GM12801 (cell line): ENCODE data around the gene RNF41.

Experiments
- CTCF ChIP-seq: IDR thresholded peaks from one replicate; pipeline ENCODE4 v1.5.1; 2011; ENCODE audit warnings: control low read depth; ENCODE audit not compliant: insufficient read length; ENCODE audit errors: extremely low read depth

The RNF41 gene

DNA sequence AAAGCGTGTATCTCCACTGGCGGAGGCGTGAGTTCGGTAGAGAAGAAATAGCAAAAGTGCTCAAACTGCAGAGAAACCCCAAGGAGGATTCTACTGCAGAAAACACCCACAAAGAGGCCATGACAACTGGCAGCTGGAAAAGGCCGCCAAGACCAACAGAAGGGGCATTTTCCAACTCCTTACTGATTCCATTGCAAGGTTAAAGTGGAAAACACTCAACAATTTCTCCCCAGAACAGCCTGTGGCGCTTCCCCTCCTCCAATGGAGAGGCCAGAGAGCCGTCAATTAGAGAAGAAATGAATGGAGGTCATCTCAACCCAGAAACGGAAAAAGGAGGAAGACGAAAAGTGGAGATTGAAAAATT lies 37.1 kb upstream of the RNF41 start:
- TF ChIP-seq CTCF = no peak

DNA sequence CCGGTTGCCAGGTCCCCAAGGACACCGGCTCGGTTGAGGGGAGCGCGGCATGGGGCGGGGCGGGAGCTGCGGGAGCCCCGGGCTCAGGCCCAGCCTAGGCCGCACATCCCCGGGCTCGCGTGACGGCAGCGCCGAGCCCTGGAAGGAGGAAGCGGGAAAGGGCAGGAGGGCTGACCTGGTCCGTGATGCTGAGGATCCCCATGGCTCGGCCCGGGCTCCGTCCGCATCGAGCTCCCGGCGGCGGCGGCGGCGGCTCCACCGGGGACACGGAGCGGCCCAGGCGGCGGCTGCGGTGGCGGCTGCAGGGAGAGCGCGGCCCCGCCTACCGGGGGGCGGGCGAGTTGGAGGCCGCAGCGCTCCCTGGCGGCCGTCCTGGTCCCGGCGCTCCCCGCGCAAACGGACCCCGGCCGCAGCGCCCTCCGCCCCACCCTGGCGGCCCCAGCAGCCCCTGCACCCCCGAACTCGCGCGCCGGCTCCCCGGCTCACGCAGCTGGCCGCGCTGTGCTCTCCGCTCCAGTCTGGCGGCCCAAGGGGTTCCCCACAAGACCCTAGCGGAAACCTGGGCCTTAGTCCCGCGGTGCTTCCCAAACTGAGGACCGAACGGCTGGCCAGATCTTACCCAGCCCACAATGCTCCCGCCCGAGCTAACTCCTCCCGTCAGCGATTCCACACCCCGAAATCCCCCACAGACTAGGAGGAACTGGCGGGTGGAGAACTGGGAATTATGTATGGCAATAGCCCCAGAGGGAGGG lies 36.5 kb upstream of the RNF41 start, which contains the start of gene ANKRD52:
Gene ANKRD52 (minus strand): TSS at position 317 of the 752 bp plus-strand sequence. CDS start 115 bp downstream, at position 202.
- TF ChIP-seq CTCF = no peak

DNA sequence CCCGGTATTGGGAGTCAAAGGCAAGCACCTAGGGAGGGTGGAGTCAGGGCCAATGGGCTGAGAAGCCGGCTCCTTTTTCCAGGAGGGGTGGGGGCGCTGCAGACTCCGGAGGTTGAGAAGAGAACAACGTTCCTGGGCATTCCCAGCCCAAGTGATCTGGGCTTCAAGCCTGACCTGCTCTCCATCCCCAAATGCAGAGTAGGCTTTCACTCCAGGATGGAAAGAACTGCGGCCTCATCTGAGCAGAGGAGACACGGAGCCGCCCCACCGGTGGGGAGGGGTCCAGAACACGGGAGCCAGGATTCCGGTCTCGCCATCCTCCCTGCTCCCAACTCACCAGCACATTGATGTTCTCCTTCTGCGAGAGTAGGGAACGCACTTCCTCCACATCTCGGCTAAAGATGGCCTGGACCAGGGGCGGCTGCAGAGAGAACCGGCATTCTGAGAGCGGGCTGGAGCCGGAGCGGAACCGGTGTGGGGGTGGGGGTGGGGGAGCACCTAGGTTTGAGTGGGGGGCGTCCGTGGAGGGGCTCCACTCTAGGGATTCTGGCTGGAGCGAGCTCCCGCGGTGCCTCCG lies 35.9 kb upstream of the RNF41 start:
- no peak for TF ChIP-seq CTCF

DNA sequence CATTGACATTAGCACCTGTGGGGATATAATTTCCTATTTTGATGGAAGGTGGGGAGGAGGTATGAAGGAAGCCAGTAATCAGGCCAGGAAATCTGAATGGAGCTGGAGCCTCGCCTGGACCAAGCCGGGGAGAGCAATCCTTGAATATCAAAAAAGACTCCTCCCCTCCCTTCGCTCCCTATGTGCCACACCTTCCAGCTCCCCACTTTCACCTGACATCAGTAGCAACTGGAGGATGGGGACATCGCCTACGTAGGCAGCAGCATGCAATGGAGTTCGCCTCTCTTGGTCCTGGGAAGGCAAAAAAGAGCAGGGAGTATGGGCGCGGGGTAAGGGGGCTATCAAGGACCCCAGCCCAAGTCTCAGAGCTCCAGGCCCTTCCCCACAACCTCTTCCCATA lies 35.3 kb upstream of the RNF41 start:
- no peak for TF ChIP-seq CTCF

- TF ChIP-seq CTCF = no peak
These were observed 34.7 kb upstream of the RNF41 start for GRCh38 chr12:56256326-56256960.

GRCh38 chr12:56255671-56256070 lies 33.9 kb upstream of the RNF41 start:
- no peak for TF ChIP-seq CTCF

DNA sequence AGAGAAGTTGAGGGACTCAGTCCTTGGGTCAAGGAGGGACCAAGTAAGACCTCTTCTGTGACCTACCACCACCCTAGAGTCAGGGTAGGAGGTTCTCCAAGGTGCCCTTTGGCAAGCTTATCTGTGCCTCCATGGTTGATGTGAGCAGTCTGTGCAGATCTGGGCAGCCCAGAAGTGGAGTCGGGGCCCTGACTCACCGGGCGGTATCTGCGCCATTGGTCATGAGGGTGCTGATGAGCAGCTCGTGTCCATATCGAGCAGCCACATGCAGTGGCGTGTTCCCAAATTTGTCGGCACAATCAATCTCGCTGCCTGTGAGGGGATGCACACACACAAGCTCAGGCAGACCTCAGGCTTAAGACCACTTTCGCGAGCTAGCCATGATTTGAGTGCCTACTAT lies 31.4 kb upstream of the RNF41 start:
- TF ChIP-seq CTCF = no peak
